PC-3 (cell line): Measurements from ENCODE around the gene IGSF21. TPM values are rescaled to one million over a fixed set of nuclear protein-coding genes. Genes with fewer than 3 reads are reported as not detected.

Experiments used
- ATAC-seq: fragments of 200-7000 bp; cut with Tn5 transposase; 2 replicates; pipeline ENCODE4 v1.9.1; 2020; ENCODE audit warnings: mild to moderate bottlenecking, moderate library complexity
- BruUV-seq: library from RNA; stranded (reverse); fragments of 400-500 nt; replicated peaks from 2 replicates; lab custom pipeline; 2021; lab: Mats Ljungman, UMichigan
- CTCF ChIA-PET: fragments of 300-600 bp; sonication (Branson Sonifier 250); formaldehyde crosslinking; loops from one replicate; lab custom pipeline; 2022; ENCODE audit warnings: antibody characterized with exemption; lab: Charles Lee
- POLR2A ChIA-PET: fragments of 300-600 bp; sonication (Branson Sonifier 250); formaldehyde crosslinking; loops from one replicate; lab custom pipeline; 2022; ENCODE audit warnings: antibody characterized with exemption; ENCODE audit not compliant: unreplicated experiment; lab: Charles Lee
- DNase-seq: peaks from one replicate; pipeline ENCODE4 v3.0.0-alpha.2; 2015
- H2AFZ ChIP-seq: fragments of 300-600 bp; sonication (generic); 2 replicates; pipeline ENCODE4 v1.6.0; 2016; ENCODE audit warnings: antibody characterized with exemption, low read length
- H3F3A ChIP-seq: fragments of 300-600 bp; sonication (generic); one replicate; pipeline ENCODE4 v1.6.0; 2017; ENCODE audit warnings: antibody characterized with exemption, low read length, control low read depth, mild to moderate bottlenecking; ENCODE audit not compliant: unreplicated experiment
- H3K27ac ChIP-seq: fragments of 300-600 bp; sonication (generic); 2 replicates; pipeline ENCODE4 v1.5.1; 2016; ENCODE audit warnings: mild to moderate bottlenecking, low read length
- H3K27me3 ChIP-seq: fragments of 300-600 bp; sonication (generic); 2 replicates; pipeline ENCODE4 v1.6.1; 2016; ENCODE audit warnings: low read length, mixed read lengths
- H3K36me3 ChIP-seq: fragments of 300-600 bp; sonication (generic); 2 replicates; pipeline ENCODE4 v1.6.1; 2016; ENCODE audit warnings: low read depth, mixed run types, low read length, mixed read lengths
- H3K4me1 ChIP-seq: fragments of 300-600 bp; sonication (generic); 2 replicates; pipeline ENCODE4 v1.5.1; 2016; ENCODE audit warnings: low read length; ENCODE audit not compliant: insufficient read depth
- H3K4me2 ChIP-seq: fragments of 300-600 bp; sonication (generic); 2 replicates; pipeline ENCODE4 v1.6.0; 2016; ENCODE audit warnings: low read length
- H3K4me3 ChIP-seq: fragments of 300-600 bp; sonication (generic); 2 replicates; pipeline ENCODE4 v1.5.1; 2016; ENCODE audit warnings: mild to moderate bottlenecking, low read length, mixed read lengths
- H3K79me2 ChIP-seq: fragments of 300-600 bp; sonication (generic); 2 replicates; pipeline ENCODE4 v1.6.1; 2017; ENCODE audit warnings: low read length, mixed read lengths
- H3K9ac ChIP-seq: fragments of 300-600 bp; sonication (generic); 2 replicates; pipeline ENCODE4 v1.6.0; 2016; ENCODE audit warnings: mild to moderate bottlenecking, low read length
- H3K9me2 ChIP-seq: fragments of 300-600 bp; sonication (generic); replicated peaks from 2 replicates; pipeline ENCODE4 v1.6.1; 2016; ENCODE audit warnings: mixed run types, low read length, mixed read lengths
- H3K9me3 ChIP-seq: fragments of 300-600 bp; sonication (generic); 2 replicates; pipeline ENCODE4 v1.6.1; 2016; ENCODE audit warnings: low read length, mixed read lengths
- H4K20me1 ChIP-seq: fragments of 300-600 bp; sonication (generic); 2 replicates; pipeline ENCODE4 v1.6.1; 2016; ENCODE audit warnings: low read length, mixed read lengths
- EZH2 ChIP-seq: fragments of 300-600 bp; sonication (generic); IDR thresholded peaks from one replicate; pipeline ENCODE4 v1.6.1; 2017; ENCODE audit warnings: antibody characterized with exemption, mild to moderate bottlenecking, low read length; ENCODE audit not compliant: unreplicated experiment
- EZH2phosphoT487 ChIP-seq: fragments of 300-600 bp; sonication (generic); IDR thresholded peaks from 2 replicates; pipeline ENCODE4 v1.6.1; 2018; ENCODE audit warnings: mild to moderate bottlenecking, antibody characterized with exemption, low read length, borderline replicate concordance
- intact Hi-C: fragments of 100-400 bp; cut with micrococcal nuclease; formaldehyde crosslinking; loops from 2 replicates; pipeline ENCODE4 v1.9.0; 2023
- total RNA-seq: library from RNA; depleted of rRNA; stranded (reverse); fragments of >200 nt; gene quantifications from 2 replicates; pipeline ENCODE4 v1.2.3, GENCODE V29; 2014
- TF ChIP-seq, protein P1 (sequence below): fragments of 300-600 bp; sonication (generic); conservative IDR thresholded peaks from 2 replicates; pipeline ENCODE4 v1.5.1; 2017; ENCODE audit warnings: antibody characterized with exemption, low read depth, mild to moderate bottlenecking, low read length

Gene IGSF21
- total RNA-seq, 1 experiment from 2014 or later = not detected

- H3K9ac ChIP-seq = no peak overlapping the region
- no peak overlapping the region for H3K4me2 ChIP-seq
- no peaks in the 10 kb centered on the region for H3K36me3 ChIP-seq
- DNase-seq = no peak
- H3K79me2 ChIP-seq = no peaks in the 10 kb centered on the region
- no peak overlapping the region for H2AFZ ChIP-seq
- H4K20me1 ChIP-seq = no peaks in the 10 kb centered on the region
- TF ChIP-seq EZH2phosphoT487 (no peak), EZH2 (no peak)
- TF ChIP-seq, protein P1, sequence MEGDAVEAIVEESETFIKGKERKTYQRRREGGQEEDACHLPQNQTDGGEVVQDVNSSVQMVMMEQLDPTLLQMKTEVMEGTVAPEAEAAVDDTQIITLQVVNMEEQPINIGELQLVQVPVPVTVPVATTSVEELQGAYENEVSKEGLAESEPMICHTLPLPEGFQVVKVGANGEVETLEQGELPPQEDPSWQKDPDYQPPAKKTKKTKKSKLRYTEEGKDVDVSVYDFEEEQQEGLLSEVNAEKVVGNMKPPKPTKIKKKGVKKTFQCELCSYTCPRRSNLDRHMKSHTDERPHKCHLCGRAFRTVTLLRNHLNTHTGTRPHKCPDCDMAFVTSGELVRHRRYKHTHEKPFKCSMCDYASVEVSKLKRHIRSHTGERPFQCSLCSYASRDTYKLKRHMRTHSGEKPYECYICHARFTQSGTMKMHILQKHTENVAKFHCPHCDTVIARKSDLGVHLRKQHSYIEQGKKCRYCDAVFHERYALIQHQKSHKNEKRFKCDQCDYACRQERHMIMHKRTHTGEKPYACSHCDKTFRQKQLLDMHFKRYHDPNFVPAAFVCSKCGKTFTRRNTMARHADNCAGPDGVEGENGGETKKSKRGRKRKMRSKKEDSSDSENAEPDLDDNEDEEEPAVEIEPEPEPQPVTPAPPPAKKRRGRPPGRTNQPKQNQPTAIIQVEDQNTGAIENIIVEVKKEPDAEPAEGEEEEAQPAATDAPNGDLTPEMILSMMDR = no peak
- CTCF ChIA-PET = no interaction called here
- no peaks in the 10 kb centered on the region for H3F3A ChIP-seq
- intact Hi-C loops = no loop called here
- no peaks in the 10 kb centered on the region for H3K4me1 ChIP-seq
- no peak overlapping the region for H3K27ac ChIP-seq
- POLR2A ChIA-PET = no interaction called here
- peaks cover 37% of the 10 kb centered on the region for H3K27me3 ChIP-seq
- ATAC-seq = no peak
- no peaks in the 10 kb centered on the region for H3K9me2 ChIP-seq
- BruUV-seq = no TSS peak
- H3K9me3 ChIP-seq = no peaks in the 10 kb centered on the region
- no peak overlapping the region for H3K4me3 ChIP-seq
These were observed 34.4 kb upstream of the IGSF21 start for GRCh38 chr1:18073066-18073642.

DNA sequence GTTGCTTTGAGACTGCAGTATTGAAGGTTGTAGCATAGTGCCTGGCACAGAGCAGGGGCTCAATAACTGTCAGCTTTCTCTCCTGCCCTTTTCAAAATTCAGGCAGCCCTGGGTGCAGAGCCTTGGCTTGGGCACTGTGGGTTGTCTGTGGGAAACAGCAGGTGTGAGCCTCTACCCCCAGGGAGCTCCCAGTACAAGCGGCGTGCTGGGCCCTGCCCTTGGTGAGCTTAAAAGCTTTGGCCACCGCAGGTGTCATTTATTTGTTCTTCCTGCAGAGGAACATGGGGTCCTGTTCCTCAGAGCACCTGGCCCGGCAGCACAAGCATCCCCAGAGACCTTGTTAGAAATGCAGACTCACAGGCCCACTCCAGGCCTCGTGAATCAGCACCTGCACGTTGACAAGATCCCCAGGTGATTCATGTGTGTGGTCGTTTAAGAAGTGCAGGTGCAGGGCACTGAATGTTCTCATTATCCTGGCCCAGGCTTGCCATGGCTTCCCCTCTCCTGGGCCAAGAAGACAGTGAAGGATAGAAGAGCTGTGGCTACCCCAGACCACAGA lies 29.9 kb upstream of the IGSF21 start:
- Histone ChIP-seq H3K79me2 (no peaks in the 10 kb centered on the region), H3K27me3 (peaks cover 51% of the 10 kb centered on the region), H3F3A (no peaks in the 10 kb centered on the region), H3K4me1 (no peaks in the 10 kb centered on the region), H3K4me2 (no peak overlapping the region), H3K4me3 (no peak overlapping the region), H4K20me1 (no peaks in the 10 kb centered on the region), H3K27ac (no peak overlapping the region), H2AFZ (no peak overlapping the region), H3K9me2 (no peaks in the 10 kb centered on the region), H3K36me3 (no peaks in the 10 kb centered on the region), H3K9ac (no peak overlapping the region), H3K9me3 (no peaks in the 10 kb centered on the region)
- no peak for DNase-seq
- no TSS peak for BruUV-seq
- CTCF ChIA-PET = no interaction called here
- intact Hi-C loops = no loop called here
- ATAC-seq = no peak
- POLR2A ChIA-PET = no interaction called here
- TF ChIP-seq, protein P1 = no peak
- TF ChIP-seq EZH2 = no peak
- TF ChIP-seq EZH2phosphoT487 = no peak
